ENCODE results near the gene HPCAL4.
A peak's percentile ranks its signal among the peaks of the same experiment; 100 is the strongest.

The HPCAL4 gene

DNA sequence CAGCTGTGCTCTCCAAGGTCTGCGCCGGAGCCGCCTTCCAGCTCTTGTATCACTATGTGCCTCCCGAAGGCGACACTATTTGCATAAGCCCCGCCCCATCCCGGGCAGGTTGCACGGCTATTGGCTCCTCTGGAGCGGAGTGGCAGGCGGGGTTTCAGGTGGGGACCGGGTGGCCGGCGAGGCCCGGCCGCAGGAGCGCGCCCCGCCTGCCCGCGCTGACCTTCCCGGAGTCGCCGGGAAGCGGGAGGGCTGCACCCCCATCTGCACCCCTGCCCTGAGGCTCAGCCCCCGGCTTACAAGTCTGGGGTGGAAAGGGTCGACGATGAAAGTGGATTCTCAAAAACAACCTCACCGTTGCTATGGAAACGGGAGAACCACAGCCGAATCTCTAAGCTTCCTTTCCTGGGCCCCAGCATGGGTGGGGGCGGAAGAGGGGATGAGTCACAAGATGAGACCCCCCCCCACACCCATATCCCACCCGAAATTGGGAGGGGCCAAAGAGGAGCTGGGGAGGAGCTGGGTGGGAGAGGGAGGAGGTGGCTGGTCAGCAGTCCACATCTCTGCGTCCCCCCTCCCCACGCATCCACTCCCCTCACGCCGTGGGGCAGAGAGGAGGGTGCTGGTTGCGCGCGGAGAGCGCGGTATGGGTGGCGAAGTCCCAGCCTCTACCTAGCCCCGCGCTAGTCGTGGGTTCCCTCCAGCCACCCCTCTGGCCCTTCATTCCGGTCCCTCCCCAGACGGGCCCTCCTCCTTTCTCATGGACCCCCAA lies at the start of gene HPCAL4:
TSS of gene HPCAL4 (minus strand) at position 51 of the 769 bp plus-strand sequence. CDS start 6,830 bp downstream, outside the sequence.
- TF ChIP-seq, protein P1, sequence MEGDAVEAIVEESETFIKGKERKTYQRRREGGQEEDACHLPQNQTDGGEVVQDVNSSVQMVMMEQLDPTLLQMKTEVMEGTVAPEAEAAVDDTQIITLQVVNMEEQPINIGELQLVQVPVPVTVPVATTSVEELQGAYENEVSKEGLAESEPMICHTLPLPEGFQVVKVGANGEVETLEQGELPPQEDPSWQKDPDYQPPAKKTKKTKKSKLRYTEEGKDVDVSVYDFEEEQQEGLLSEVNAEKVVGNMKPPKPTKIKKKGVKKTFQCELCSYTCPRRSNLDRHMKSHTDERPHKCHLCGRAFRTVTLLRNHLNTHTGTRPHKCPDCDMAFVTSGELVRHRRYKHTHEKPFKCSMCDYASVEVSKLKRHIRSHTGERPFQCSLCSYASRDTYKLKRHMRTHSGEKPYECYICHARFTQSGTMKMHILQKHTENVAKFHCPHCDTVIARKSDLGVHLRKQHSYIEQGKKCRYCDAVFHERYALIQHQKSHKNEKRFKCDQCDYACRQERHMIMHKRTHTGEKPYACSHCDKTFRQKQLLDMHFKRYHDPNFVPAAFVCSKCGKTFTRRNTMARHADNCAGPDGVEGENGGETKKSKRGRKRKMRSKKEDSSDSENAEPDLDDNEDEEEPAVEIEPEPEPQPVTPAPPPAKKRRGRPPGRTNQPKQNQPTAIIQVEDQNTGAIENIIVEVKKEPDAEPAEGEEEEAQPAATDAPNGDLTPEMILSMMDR (IDR thresholded peaks at IDR 0.05; ENCODE audit: unreplicated experiment in 3 of 3) = no peak
- H3K4me3 Mint-ChIP-seq = peak within 1 kb of the TSS; percentile 61 to 68 (median 63)
- no peak within 1 kb of the TSS for H3K27ac Mint-ChIP-seq
- peaks cover 95% of the 10 kb centered on the region for H3K27me3 Mint-ChIP-seq (ENCODE audit: low read depth)
- no peaks in the 10 kb centered on the region for H3K9me3 Mint-ChIP-seq
- no peaks in the 10 kb centered on the region for H3K36me3 Mint-ChIP-seq (ENCODE audit: low read depth)
- H3K4me1 Mint-ChIP-seq = peaks cover 27% of the 10 kb centered on the region

DNA sequence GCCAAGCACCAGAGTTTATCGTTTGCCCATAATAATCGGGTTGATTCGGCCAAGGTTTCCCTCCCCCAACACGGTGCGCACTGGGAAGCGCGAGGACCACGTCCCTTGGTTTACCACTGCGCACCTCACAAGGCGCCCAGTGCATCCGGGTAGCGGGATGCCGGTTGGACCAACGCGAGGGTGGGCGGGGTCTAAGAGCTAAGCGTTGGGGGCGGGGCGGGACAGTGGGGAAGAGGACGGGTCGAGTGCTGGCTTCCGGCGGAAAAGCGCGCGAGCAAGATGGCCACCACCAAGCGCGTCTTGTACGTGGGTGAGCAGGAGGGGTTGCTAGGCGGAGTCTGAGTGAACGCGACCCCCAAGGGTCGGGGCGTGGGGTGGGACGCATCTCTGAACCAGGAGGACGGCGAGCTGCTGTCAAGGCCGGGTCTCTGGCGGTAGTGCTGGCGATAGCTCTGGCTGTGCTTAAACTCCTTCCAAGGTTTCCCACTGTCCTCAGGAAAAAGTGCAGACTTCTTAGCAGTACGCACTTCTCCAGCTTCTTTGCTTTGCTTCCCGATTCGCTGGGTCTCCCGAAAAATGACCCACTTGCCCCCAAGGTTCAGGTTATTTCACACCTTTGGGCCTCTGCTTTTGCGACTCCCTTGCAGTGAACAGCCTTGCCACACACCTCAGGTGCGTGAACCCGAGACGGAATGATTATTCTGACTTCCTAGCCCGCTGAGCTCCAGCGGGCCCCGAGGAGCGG lies 47.6 kb upstream of the HPCAL4 start, which contains the start of gene PPIE:
TSS of gene PPIE (plus strand) at position 261 of the 745 bp plus-strand sequence. CDS start at position 280, 19 bp downstream.
- Mint-ChIP-seq H3K4me3 (peak within 1 kb of the TSS; percentile 94 to 99 (median 97)), H3K27ac (peak within 1 kb of the TSS; percentile 89 to 97 (median 97)), H3K36me3 (ENCODE audit: low read depth) (peaks cover 20% of the 10 kb centered on the region), H3K27me3 (ENCODE audit: low read depth) (peaks cover 38% of the 10 kb centered on the region), H3K9me3 (no peaks in the 10 kb centered on the region), H3K4me1 (peaks cover 27% of the 10 kb centered on the region)
- TF ChIP-seq, protein P1 (IDR thresholded peaks at IDR 0.05; ENCODE audit: unreplicated experiment in 3 of 3) = no peak

GRCh38 chr1:39737546-39738169 lies 46.4 kb upstream of the HPCAL4 start:
- peaks cover 49% of the 10 kb centered on the region for H3K27me3 Mint-ChIP-seq (ENCODE audit: low read depth)
- peaks cover 27% of the 10 kb centered on the region for H3K4me1 Mint-ChIP-seq
- H3K4me3 Mint-ChIP-seq = peak overlapping the region; percentile 28 to 94 (median 78)
- H3K9me3 Mint-ChIP-seq = no peaks in the 10 kb centered on the region
- TF ChIP-seq, protein P1 (IDR thresholded peaks at IDR 0.05; ENCODE audit: unreplicated experiment in 3 of 3) = no peak
- H3K27ac Mint-ChIP-seq = peak overlapping the region in 2 of 3 experiments; percentile 46 to 73
- peaks cover 16% of the 10 kb centered on the region for H3K36me3 Mint-ChIP-seq (ENCODE audit: low read depth)

GRCh38 chr1:39735731-39736130 lies 44.5 kb upstream of the HPCAL4 start:
- H3K27ac Mint-ChIP-seq = no peak overlapping the region
- no peaks in the 10 kb centered on the region for H3K9me3 Mint-ChIP-seq
- H3K36me3 Mint-ChIP-seq (ENCODE audit: low read depth) = peaks cover 6% of the 10 kb centered on the region
- peaks cover 59% of the 10 kb centered on the region for H3K27me3 Mint-ChIP-seq (ENCODE audit: low read depth)
- peaks cover 20% of the 10 kb centered on the region for H3K4me1 Mint-ChIP-seq
- TF ChIP-seq, protein P1 (IDR thresholded peaks at IDR 0.05; ENCODE audit: unreplicated experiment in 3 of 3) = no peak
- peak overlapping the region in 1 of 3 experiments; percentile 15 for H3K4me3 Mint-ChIP-seq

- Mint-ChIP-seq H3K4me1 (no peaks in the 10 kb centered on the region), H3K4me3 (no peak overlapping the region), H3K27ac (no peak overlapping the region), H3K27me3 (ENCODE audit: low read depth) (peaks cover 81% of the 10 kb centered on the region), H3K36me3 (ENCODE audit: low read depth) (no peaks in the 10 kb centered on the region), H3K9me3 (peaks cover 3% of the 10 kb centered on the region)
- TF ChIP-seq, protein P1 (IDR thresholded peaks at IDR 0.05; ENCODE audit: unreplicated experiment in 3 of 3) = no peak
These were observed 41.9 kb upstream of the HPCAL4 start for GRCh38 chr1:39733161-39733560.
